Measurements from ENCODE around the gene TOP3A. TPM values are rescaled to one million over a fixed set of nuclear protein-coding genes. Genes with fewer than 3 reads are reported as not detected.
A peak's percentile ranks its signal among the peaks of the same experiment; 100 is the strongest.

Gene TOP3A
- total RNA-seq, 1 donor from 2014 or later = 42.7 TPM

DNA sequence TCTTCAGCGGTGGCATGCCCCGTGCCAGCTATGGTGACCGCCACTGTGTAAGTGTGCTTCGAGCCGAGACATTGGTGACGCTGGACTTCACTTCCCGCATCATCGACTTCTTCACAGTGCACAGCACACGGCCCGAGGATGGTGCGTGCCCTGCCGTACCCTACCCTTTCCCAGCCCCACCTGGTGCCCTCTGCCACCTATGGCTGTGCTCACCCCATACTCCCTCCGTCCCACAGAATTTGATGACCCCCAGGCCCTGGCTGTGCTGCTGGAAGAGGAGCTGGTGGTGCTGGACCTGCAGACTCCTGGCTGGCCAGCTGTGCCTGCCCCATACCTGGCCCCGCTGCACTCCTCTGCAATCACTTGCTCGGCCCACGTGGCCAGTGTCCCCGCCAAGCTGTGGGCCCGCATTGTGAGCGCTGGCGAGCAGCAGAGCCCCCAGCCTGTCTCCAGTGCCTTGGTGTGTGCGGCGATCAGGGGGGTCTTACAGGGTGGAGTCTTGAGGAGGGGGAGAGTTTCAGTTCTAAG lies 79.9 kb downstream of the TOP3A start:
- DNase-seq (ENCODE audit: low spot score) = no peak

DNA sequence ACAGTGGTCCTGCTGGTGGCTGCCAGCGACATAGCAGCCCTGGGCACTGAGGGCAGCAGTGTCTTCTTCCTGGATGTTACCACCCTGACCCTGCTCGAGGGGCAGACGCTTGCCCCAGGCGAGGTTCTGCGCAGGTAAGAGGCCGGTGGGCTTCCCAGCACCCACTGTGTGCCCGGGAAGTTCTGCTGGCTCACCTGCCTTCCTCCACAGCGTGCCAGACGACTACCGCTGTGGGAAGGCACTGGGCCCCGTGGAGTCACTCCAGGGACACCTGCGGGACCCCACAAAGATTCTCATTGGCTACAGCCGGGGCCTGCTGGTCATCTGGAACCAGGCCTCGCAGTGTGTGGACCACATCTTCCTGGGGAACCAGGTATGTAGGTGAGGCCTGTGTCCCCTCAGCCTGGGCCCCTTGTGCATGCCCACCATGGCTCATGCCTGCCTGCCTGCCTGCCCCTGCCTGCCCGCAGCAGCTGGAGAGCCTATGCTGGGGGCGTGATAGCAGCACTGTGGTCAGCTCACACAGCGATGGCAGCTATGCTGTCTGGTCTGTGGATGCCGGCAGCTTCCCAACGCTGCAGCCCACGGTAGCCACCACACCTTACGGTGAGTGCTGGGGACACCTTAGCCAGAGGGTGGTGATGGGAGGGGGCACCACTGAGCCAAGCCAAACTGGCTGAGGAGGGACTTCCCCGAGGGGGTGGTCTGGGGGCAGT lies 80.8 kb downstream of the TOP3A start:
- DNase-seq (ENCODE audit: low spot score) = no peak

GRCh38 chr17:18231164-18231563 lies 83.6 kb downstream of the TOP3A start:
- no peak for DNase-seq (ENCODE audit: low spot score)

GRCh38 chr17:18230288-18231141 lies 84.3 kb downstream of the TOP3A start:
- DNase-seq (ENCODE audit: low spot score) = no peak

GRCh38 chr17:18229771-18230170 lies 85.0 kb downstream of the TOP3A start:
- DNase-seq (ENCODE audit: low spot score) = no peak

DNA sequence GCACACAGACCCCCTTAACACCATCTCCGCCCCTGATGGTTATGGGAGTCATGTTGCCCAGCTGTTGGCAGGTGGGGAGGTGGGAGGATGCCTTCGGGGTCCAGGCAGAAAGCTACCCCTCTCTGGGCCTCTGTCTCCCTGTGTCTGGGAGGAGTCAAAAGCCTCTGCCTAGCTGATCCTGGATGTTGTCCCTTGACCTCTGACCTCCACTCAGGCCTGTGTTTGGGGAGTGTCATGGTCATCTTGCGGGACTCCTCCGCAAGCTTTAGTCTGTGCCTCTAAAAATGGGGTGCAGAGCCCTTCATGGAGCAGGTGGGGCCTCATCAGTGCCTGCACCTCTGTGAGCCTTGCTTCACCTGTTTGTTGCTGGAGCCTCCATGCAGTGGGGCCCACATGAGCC lies 85.5 kb downstream of the TOP3A start:
- no peak for DNase-seq (ENCODE audit: low spot score)

- no peak for DNase-seq (ENCODE audit: low spot score)
These were observed 86.6 kb downstream of the TOP3A start for GRCh38 chr17:18228176-18228682.

GRCh38 chr17:18227635-18228034 lies 87.2 kb downstream of the TOP3A start:
- no peak for DNase-seq (ENCODE audit: low spot score)

GRCh38 chr17:18226284-18226945 lies 88.4 kb downstream of the TOP3A start:
- DNase-seq (ENCODE audit: low spot score) = no peak

DNA sequence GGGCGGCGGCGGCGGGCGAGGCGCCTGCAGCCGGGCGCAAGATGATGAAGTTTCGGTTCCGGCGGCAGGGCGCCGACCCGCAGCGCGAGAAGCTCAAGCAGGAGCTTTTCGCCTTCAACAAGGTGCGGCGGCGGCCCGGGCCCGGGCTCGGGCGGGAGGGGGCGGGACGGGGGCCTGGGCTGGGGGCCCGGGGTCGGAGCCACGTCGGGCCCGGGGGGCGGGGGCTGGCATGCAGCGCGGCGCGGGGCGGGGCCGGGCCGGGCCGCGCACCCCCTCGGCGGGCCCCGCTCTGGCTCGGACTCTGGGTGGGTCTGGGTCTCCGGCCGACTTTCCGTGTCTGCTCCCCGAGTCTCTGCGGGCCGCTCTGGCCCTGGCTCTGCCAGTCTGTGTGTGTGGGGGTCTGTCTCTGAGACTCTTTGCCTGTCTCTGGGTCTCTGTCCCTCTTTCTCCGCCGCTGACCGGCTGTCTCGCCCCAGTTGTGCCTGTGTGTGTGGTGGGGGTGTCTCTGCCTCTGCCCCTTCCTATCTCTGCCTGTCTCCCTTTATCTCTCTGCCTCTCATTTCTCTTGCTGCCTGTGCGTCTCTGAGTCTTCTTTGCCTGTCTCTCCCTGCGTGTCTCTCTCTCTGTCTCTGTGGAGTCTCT lies 89.0 kb downstream of the TOP3A start:
- no peak for DNase-seq (ENCODE audit: low spot score)

GRCh38 chr17:18225121-18225641 lies 89.6 kb downstream of the TOP3A start, which contains the start of gene LLGL1:
Gene LLGL1 (plus strand): TSS chr17:18225635. CDS start chr17:18225683, 48 bp downstream.
- DNase-seq (ENCODE audit: low spot score) = peak; percentile 97

GRCh38 chr17:18224387-18225120 lies 90.2 kb downstream of the TOP3A start:
- DNase-seq (ENCODE audit: low spot score) = no peak

GRCh38 chr17:18224053-18224386 lies 90.8 kb downstream of the TOP3A start:
- DNase-seq (ENCODE audit: low spot score) = no peak

Other genes with a start within 250 kb of the TOP3A start
- 56.3 TPM for gene DRG2, start 227.0 kb downstream of the TOP3A start, total RNA-seq
- gene MYO15A, start 206.2 kb downstream of the TOP3A start, total RNA-seq = 1.8 TPM
- gene ALKBH5, start 131.2 kb downstream of the TOP3A start, total RNA-seq = 87.9 TPM
- gene LLGL1, start 89.4 kb downstream of the TOP3A start, total RNA-seq = 18.5 TPM
- 307 TPM for gene FLII, start 56.3 kb downstream of the TOP3A start, total RNA-seq
- 9.8 TPM for gene MIEF2, start 54.3 kb downstream of the TOP3A start, total RNA-seq
- 22.3 TPM for gene SMCR8, start 299 bp upstream of the TOP3A start, total RNA-seq
- gene SHMT1, start 48.6 kb upstream of the TOP3A start, total RNA-seq = 31.2 TPM
- 2.1 TPM for gene EVPLL, start 62.8 kb upstream of the TOP3A start, total RNA-seq
- not detected for gene LGALS9C, start 161.8 kb upstream of the TOP3A start, total RNA-seq